GM23248 (cell line): ENCODE data around the gene OSBP2.

Experiments
- EZH2 ChIP-seq: fragments of 200-600 bp; sonication (generic); IDR thresholded peaks from 2 replicates; pipeline ENCODE4 v1.6.1; 2018; ENCODE audit warnings: antibody characterized with exemption, mild to moderate bottlenecking; ENCODE audit not compliant: insufficient read depth, poor library complexity, severe bottlenecking
- EZH2phosphoT487 ChIP-seq: fragments of 200-600 bp; sonication (generic); IDR thresholded peaks from 2 replicates; pipeline ENCODE4 v1.6.1; 2018; ENCODE audit warnings: antibody characterized with exemption, moderate library complexity, mild to moderate bottlenecking, low read depth; ENCODE audit not compliant: insufficient read depth

- TF ChIP-seq EZH2phosphoT487 (no peak), EZH2 (no peak)
These were observed 185.5 kb downstream of the OSBP2 start for GRCh38 chr22:30880181-30880601.
